GM04503 (cell line): Measurements from ENCODE around the gene RNF175.

ENCODE experiments used
- DNase-seq: peaks from one replicate; pipeline ENCODE4 v3.0.0-alpha.2; 2012; ENCODE audit warnings: low read depth

The RNF175 gene

GRCh38 chr4:153747406-153747955 lies 12.3 kb downstream of the RNF175 start:
- DNase-seq: no peak

GRCh38 chr4:153745651-153746050 lies 14.2 kb downstream of the RNF175 start:
- no peak for DNase-seq

GRCh38 chr4:153741541-153741940 lies 18.3 kb downstream of the RNF175 start:
- DNase-seq: no peak

GRCh38 chr4:153735906-153736461 lies 23.8 kb downstream of the RNF175 start:
- no peak for DNase-seq

GRCh38 chr4:153733751-153734448 lies 25.9 kb downstream of the RNF175 start:
- DNase-seq: no peak

GRCh38 chr4:153731239-153731638 lies 28.6 kb downstream of the RNF175 start:
- peak; percentile 49 for DNase-seq

- DNase-seq: no peak
Observed at GRCh38 chr4:153729895-153730294, 29.9 kb downstream of the RNF175 start.

- DNase-seq: no peak
Observed at GRCh38 chr4:153728660-153729059, 31.2 kb downstream of the RNF175 start.

- no peak for DNase-seq
Observed at GRCh38 chr4:153728151-153728550, 31.7 kb downstream of the RNF175 start.

- no peak for DNase-seq
Observed at GRCh38 chr4:153725831-153726154, 34.0 kb downstream of the RNF175 start.

GRCh38 chr4:153725136-153725830 lies 34.5 kb downstream of the RNF175 start:
- DNase-seq: no peak

GRCh38 chr4:153724606-153725005 lies 35.2 kb downstream of the RNF175 start:
- DNase-seq: no peak

- no peak for DNase-seq
Observed at GRCh38 chr4:153722036-153722435, 37.8 kb downstream of the RNF175 start.

- no peak for DNase-seq
Observed at GRCh38 chr4:153713866-153714646, 45.8 kb downstream of the RNF175 start.

GRCh38 chr4:153710681-153711080 lies 49.1 kb downstream of the RNF175 start:
- DNase-seq: no peak

- no peak for DNase-seq
Observed at GRCh38 chr4:153706519-153706918, 53.3 kb downstream of the RNF175 start.

- DNase-seq: no peak
Observed at GRCh38 chr4:153705743-153706468, 53.9 kb downstream of the RNF175 start.

- no peak for DNase-seq
Observed at GRCh38 chr4:153704522-153704921, 55.3 kb downstream of the RNF175 start.

- DNase-seq: no peak
Observed at GRCh38 chr4:153684971-153685371, 74.9 kb downstream of the RNF175 start.

- DNase-seq: no peak
Observed at GRCh38 chr4:153684182-153684970, 75.4 kb downstream of the RNF175 start, which contains the start of gene TLR2. Gene TLR2, plus strand, starts transcription at chr4:153684280. Its CDS starts 18,628 bp downstream, at chr4:153702908.

GRCh38 chr4:153683763-153684181 lies 76.1 kb downstream of the RNF175 start:
- DNase-seq: no peak
